Central memory CD8-positive, alpha-beta T cell (primary cell): ENCODE results near the gene ARID3B.

Source experiments
- ATAC-seq: fragments of 150-1000 bp; cut with Tn5 transposase; replicated peaks from 2 replicates; pipeline ENCODE4 v1.10.0; 2022; ENCODE audit warnings: mild to moderate bottlenecking, moderate FRiP score, moderate number of reproducible peaks; ENCODE audit not compliant: poor library complexity, severe bottlenecking; ENCODE audit errors: extremely low read depth
- DNase-seq, 2 donors: peaks; one replicate each; pipeline ENCODE4 v3.0.0; 2021; ENCODE audit warnings: low spot score in 2 of 2
- H3K27ac Mint-ChIP-seq: one replicate; pipeline ENCODE4 v1.8.0; 2022; ENCODE audit warnings: low read depth, mild to moderate bottlenecking, moderate library complexity, mixed read lengths
- H3K27me3 Mint-ChIP-seq: one replicate; pipeline ENCODE4 v1.8.0; 2022; ENCODE audit warnings: mixed read lengths
- H3K36me3 Mint-ChIP-seq: one replicate; pipeline ENCODE4 v1.8.0; 2022; ENCODE audit warnings: mild to moderate bottlenecking, moderate library complexity, mixed read lengths; ENCODE audit not compliant: insufficient read depth
- H3K4me1 Mint-ChIP-seq: one replicate; pipeline ENCODE4 v1.8.0; 2022; ENCODE audit warnings: mixed read lengths
- H3K4me3 Mint-ChIP-seq: one replicate; pipeline ENCODE4 v1.8.0; 2022; ENCODE audit warnings: mild to moderate bottlenecking, moderate library complexity, mixed read lengths
- H3K9me3 Mint-ChIP-seq: one replicate; pipeline ENCODE4 v1.8.0; 2022; ENCODE audit warnings: mixed read lengths

The ARID3B gene

DNA sequence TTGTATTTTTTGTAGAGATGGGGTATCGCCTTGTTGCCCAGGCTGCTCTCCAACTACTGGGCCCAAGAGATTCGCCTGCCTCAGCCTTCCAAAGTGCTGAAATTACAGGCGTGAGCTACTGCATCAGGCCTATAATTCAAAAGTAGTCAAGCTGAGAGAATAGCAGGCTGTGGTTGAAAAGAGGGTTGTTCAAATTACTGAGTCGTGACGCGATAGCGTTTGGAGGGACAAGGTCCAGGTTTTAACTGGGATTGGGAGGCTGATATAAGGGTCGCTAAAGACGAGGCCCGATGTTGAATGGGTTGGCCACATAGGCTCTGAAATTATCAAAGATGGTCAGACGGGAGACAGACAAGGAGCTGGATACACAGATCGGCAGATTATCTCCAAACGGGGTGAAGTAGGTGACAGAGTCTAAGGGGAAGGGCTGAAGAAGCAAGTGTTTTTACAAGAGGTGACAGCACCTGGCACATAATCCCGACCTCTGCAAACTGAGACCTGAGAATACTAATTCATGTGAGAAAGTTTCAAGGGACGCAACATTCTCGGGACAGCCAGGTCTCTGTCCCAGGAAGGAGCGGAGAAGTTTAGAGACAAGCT is 759 bp upstream of the ARID3B start:
- no peak for DNase-seq

DNA sequence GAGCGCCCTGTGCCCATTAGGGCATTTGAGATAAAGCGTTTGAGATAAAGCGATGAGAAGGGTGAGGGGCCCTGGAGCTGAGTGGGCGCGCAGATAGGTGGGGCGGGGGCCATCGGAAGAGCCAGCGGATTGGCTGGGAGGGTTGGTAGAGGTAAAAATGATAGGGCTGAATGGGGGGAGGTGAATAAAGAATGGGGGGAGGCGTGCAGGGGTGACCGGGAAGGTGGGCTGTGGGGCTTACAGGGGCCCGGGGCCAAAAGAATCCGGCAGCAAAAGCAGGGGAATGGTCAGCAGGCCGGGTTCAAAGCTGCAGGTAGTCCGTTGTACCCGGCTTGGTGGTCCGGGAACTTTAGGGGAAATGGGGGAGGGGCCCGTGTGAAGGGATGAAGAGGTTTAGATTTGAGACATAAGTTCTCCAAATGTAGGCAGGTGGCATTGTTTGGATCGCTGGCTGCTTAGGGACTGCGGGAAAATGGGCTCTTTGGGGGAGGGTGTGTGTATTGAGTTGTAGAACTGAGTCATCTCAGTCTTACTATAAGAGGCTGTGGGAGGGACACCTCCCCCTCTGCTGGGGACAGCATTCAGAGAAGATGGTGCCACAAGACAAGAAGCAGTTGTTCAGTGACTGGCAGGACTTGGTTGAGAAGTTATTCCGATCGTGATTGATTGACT is 610 bp downstream of the ARID3B start:
- Mint-ChIP-seq H3K27ac (peak overlapping the region; percentile 95), H3K4me3 (peak overlapping the region; percentile 96), H3K9me3 (no peaks in the 10 kb centered on the region), H3K36me3 (peaks cover 29% of the 10 kb centered on the region), H3K4me1 (peaks cover 53% of the 10 kb centered on the region), H3K27me3 (no peaks in the 10 kb centered on the region)
- DNase-seq (peak; percentile 27 to 30), ATAC-seq (peak; percentile 49)

More for the DNA sequence above, 759 bp upstream of the ARID3B start:
- Mint-ChIP-seq H3K27me3 (no peaks in the 10 kb centered on the region), H3K36me3 (peaks cover 23% of the 10 kb centered on the region), H3K4me1 (peaks cover 39% of the 10 kb centered on the region), H3K9me3 (no peaks in the 10 kb centered on the region), H3K4me3 (peak overlapping the region; percentile 96), H3K27ac (peak overlapping the region; percentile 95)
- no peak for ATAC-seq

DNA sequence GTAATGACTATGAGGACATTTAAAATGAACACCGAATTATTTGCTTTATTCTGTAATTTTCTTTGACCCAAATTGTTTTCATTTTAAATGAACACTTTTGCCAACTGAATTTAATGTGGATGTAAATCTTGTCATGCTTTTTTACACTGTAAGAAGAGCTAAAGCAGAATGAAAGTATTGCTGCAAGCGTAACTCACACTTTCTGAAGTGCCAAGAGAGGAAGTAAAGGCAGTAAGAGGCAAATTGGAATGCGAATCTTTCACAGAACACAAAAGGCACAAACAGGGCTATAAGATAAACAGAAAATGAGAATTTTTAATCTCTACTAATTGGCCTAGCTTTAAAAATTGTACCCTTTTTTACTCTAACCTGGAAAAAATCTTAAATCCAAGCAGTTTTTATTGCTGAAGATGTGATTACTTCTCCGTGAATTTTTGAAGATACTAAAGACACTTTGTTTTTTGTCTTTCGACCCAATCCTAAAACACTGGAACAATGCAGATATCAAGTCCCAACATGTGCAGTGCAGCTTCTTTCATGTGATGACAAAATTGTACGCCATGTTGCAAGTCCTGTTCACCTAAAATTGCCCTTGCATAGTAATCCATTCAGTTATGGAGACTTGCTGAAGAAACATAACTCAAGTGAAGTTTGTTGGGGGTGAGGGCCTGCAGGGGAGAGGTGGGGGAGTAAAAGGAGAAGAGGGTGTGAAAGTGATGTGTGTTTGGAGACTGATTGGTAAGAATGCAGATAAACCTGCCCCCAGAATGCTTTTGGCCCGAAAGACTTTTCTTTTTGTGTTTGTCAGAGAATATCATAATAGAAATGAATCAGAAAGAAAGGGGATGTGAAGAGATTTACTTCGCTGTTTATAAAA is 1.4 kb downstream of the ARID3B start:
- Mint-ChIP-seq H3K4me1 (peaks cover 56% of the 10 kb centered on the region), H3K9me3 (no peaks in the 10 kb centered on the region), H3K27me3 (no peaks in the 10 kb centered on the region), H3K4me3 (peak overlapping the region; percentile 96), H3K27ac (peak overlapping the region; percentile 95), H3K36me3 (peaks cover 36% of the 10 kb centered on the region)
- ATAC-seq, result no peak
- no peak for DNase-seq

DNA sequence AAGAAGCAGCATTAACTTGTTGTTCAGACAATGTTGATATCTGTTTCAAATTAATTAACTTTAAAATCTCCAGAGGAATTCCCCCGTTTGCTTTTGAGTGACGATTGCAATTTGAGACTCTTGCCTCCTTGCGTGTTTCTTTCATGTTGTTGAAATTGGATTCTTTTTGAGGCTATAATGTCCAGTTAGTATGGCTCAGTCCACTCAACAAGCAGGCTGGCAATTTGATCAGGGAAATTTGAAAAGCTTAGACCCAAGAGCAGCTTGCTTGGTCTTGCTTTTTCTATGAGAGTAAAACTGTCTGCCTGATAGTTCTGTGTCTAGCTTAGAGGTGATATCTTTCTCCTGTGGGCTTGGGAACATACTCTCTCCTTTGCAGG is 2.0 kb downstream of the ARID3B start:
- Mint-ChIP-seq H3K4me1 (peaks cover 60% of the 10 kb centered on the region), H3K4me3 (peak overlapping the region; percentile 96), H3K36me3 (peaks cover 39% of the 10 kb centered on the region), H3K9me3 (no peaks in the 10 kb centered on the region), H3K27ac (no peak overlapping the region), H3K27me3 (no peaks in the 10 kb centered on the region)
- ATAC-seq (no peak), DNase-seq (no peak)

DNA sequence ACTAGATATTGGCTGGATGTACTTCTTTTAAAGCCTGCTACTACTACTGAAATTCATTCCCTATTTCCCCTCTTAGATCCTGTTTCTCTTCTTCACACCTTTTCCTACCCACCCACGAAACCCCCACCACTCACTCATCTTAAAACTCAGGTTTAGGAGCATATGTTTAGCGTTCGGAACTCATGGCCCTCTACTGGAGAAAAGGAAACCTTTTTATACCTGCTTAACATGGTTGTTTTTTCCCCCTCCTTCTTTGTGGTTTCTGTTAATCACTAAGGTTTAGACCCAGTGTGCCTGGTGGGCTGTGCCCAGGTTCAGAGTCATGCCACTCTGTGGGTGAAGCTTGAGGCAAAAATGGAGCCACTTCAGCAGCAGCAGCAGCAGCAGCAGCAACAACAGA is 2.6 kb downstream of the ARID3B start:
- no peak for DNase-seq
- Mint-ChIP-seq H3K4me3 (peak overlapping the region; percentile 96), H3K36me3 (peaks cover 42% of the 10 kb centered on the region), H3K27me3 (no peaks in the 10 kb centered on the region), H3K9me3 (no peaks in the 10 kb centered on the region), H3K4me1 (peaks cover 65% of the 10 kb centered on the region), H3K27ac (no peak overlapping the region)
- no peak for ATAC-seq

DNA sequence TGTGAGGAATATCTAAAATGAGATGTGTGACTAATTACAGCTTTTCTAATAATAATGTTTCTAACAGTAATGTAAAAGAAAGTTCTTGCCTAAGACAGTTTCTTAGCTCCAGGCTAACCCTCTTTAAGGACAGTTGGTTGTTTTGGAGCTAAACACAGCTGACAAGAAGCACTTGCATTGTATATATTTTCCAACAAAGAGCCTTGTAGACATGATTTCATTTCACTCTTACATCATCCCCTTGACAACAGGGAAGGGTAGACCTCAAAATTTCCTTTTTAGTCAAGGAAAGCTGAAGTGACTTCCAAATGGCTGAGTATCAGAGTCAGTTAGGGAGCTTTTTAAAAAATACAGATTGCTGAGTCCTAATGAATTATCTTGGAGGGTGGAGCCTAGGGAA is 4.1 kb downstream of the ARID3B start:
- Mint-ChIP-seq H3K9me3 (no peaks in the 10 kb centered on the region), H3K36me3 (peaks cover 45% of the 10 kb centered on the region), H3K4me3 (peak overlapping the region; percentile 60), H3K27ac (no peak overlapping the region), H3K27me3 (no peaks in the 10 kb centered on the region), H3K4me1 (peaks cover 67% of the 10 kb centered on the region)
- DNase-seq (no peak), ATAC-seq (no peak)

DNA sequence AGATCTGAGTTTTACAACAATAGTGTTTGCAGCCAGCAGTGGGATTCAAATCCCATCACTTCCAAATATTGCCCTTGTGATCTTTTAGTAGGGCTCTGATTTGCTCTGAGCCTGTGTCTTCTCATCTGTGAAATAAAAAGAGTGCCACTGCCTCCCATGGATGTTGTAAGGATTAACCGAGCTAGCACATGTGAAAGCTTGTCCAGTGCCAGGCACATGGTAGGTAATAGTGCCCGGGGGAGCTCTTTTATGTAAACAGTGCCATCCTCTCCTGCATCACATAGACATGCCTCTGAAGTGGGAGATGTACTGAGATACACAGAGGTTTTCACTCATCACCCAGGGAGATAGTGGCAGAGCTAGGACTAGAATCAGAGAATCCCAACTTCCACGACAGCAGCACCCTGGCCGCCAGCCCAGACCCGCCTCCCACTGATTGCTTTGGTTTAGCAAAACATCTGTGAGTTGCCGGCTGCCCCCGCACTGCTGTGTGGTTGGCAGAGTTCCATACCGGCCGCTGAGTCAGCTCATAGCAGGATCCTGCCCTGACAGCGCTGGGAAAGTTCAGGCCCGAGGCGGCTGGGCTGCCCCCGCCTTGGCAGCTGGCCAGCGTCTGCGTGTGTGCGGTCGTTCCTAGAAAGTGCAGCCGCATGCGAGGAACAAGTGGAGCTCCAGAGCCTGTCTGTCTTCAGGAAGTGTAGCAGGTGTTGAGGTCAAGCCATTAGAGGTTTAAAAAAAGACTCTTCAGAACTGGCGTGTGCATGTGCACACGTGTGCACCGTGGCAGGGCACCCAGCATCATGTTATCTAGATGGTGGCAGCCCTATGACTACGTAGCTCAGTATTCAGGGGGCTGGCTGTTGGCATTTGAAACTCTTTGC is 5.0 kb downstream of the ARID3B start:
- peak overlapping the region; percentile 84 for H3K27ac Mint-ChIP-seq
- peak overlapping the region; percentile 60 for H3K4me3 Mint-ChIP-seq
- H3K4me1 Mint-ChIP-seq, result peaks cover 63% of the 10 kb centered on the region
- no peaks in the 10 kb centered on the region for H3K9me3 Mint-ChIP-seq
- ATAC-seq (peak; percentile 70), DNase-seq (peak; percentile 65 to 74)
- no peaks in the 10 kb centered on the region for H3K27me3 Mint-ChIP-seq
- H3K36me3 Mint-ChIP-seq, result peaks cover 47% of the 10 kb centered on the region

DNA sequence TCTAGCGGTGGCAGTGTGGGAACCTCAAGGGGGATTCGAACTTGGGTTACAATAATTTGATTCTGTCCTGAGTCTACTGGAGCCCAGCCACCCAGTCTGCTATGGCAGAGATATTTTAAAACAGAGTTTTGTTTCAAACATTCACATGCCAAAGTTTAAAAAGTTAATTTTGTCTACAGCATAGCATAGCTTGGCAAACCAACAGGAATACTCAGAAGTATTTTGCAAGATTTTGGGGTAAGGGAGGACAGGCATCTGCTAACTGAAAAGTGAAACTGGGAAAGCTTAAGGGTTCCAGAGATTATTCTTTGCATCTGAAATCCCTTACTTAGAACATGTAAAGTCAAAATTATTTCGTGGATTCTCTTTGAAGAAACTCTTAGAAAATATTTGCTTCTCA is 6.6 kb downstream of the ARID3B start:
- no peak overlapping the region for H3K4me3 Mint-ChIP-seq
- H3K4me1 Mint-ChIP-seq, result peaks cover 61% of the 10 kb centered on the region
- no peak overlapping the region for H3K27ac Mint-ChIP-seq
- H3K27me3 Mint-ChIP-seq, result no peaks in the 10 kb centered on the region
- no peak for DNase-seq
- peaks cover 46% of the 10 kb centered on the region for H3K36me3 Mint-ChIP-seq
- H3K9me3 Mint-ChIP-seq, result no peaks in the 10 kb centered on the region
- ATAC-seq, result no peak

DNA sequence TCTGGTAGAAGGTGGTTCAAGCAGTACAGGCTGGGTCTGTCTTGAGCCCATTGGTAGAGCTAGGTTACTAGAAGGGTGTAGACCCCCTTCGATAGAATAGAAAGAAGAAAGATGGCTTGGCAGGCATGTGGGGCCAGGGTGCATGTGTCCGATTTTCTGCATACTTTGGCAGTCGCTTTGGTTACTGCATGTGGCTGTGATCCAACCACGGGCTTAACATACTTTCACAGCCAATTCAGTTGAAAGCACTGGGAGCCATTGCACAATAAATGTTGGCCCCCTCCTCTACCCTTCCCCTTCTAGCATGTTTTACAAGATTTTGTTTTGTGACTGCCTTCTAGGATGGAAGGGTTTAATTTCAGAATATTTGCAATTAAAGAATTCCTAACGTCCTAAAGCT is 7.2 kb downstream of the ARID3B start:
- Mint-ChIP-seq H3K9me3 (no peaks in the 10 kb centered on the region), H3K4me1 (peaks cover 62% of the 10 kb centered on the region), H3K27me3 (no peaks in the 10 kb centered on the region), H3K4me3 (no peak overlapping the region), H3K27ac (no peak overlapping the region), H3K36me3 (peaks cover 47% of the 10 kb centered on the region)
- ATAC-seq, result no peak
- no peak for DNase-seq

DNA sequence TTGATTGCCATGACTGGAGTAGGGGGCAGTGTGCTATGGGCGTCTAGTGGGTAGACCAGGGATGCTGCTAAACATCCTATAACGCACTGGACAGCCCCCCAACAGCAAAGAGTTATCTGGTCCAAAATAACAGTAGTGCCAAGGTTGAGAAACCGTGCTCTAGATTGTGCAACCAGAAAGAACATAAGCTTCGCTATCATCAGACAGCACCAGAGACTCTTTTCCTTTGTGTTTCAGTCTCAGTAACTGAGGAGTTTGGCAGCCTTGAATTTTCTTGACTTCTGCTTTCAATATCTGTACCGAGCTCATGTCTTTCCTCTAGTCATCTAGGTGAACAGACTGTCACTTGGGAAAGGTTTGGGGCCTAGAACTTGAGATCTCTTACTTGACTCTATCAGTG is 8.8 kb downstream of the ARID3B start:
- Mint-ChIP-seq H3K9me3 (no peaks in the 10 kb centered on the region), H3K36me3 (peaks cover 41% of the 10 kb centered on the region), H3K4me1 (peaks cover 62% of the 10 kb centered on the region), H3K4me3 (no peak overlapping the region), H3K27me3 (no peaks in the 10 kb centered on the region), H3K27ac (no peak overlapping the region)
- ATAC-seq (no peak), DNase-seq (no peak)

DNA sequence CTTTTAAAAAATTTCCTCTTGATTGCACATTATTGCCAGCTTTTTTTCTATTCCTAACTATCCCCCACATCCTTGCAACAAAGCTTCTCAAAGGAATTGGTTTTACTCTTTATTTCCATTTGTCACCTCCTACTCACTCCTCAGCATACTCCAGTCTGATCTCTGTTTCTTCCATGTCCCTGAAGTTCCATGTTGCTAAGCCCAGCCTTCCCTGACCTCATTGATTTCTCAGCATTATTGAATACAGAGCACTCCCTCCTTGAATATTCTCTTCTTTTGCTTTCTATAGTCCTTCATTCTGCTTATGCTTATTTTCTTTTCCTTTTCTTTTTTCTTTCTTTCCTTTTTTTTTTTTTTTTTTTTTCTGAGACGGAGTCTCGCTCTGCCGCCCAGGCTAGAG is 10.7 kb downstream of the ARID3B start:
- H3K36me3 Mint-ChIP-seq, result peaks cover 43% of the 10 kb centered on the region
- H3K9me3 Mint-ChIP-seq, result no peaks in the 10 kb centered on the region
- DNase-seq, result no peak
- peaks cover 60% of the 10 kb centered on the region for H3K4me1 Mint-ChIP-seq
- no peak overlapping the region for H3K4me3 Mint-ChIP-seq
- no peaks in the 10 kb centered on the region for H3K27me3 Mint-ChIP-seq
- H3K27ac Mint-ChIP-seq, result no peak overlapping the region
- ATAC-seq, result no peak

DNA sequence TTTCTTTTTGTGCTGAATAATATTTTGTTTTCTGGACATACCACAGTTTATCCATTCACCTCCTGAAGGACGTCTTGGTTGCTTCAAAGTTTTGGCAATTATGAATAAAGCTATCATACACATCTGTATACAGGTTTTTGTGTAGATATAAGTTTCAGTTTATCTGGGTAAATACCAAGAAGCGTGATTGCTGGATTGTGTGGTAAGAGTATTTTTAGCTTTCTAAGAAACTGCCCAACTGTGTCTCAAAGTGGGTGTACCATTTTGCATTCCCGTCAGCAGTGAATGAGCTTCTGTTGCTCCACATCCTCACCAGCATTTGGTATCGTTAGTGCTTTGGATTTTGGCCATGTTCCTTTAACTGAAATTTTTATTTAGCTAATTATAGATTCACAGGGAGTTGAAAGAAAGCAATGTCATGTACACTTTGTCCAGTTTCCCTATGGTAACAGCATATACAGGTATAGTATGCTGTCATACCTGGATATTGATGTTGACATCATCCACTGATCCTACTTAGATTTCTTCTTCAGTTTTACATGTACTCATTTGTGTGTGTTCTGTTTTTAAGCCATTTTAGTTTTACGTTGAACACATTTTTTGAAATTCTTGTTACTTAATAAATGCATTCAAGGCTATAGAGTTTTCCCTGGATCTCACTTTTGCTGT is 11.9 kb downstream of the ARID3B start:
- Mint-ChIP-seq H3K9me3 (no peaks in the 10 kb centered on the region), H3K4me3 (no peak overlapping the region), H3K27me3 (no peaks in the 10 kb centered on the region), H3K4me1 (peaks cover 56% of the 10 kb centered on the region), H3K27ac (no peak overlapping the region), H3K36me3 (peaks cover 44% of the 10 kb centered on the region)
- ATAC-seq, result no peak
- no peak for DNase-seq
